ENCODE measurements around the gene GRK4. TPM values are rescaled to one million over a fixed set of nuclear protein-coding genes. Genes with fewer than 3 reads are reported as not detected.

Gene GRK4
- total and polyA plus RNA-seq, 10 of the 15 experiments (the other 5 are each of a cell fraction or from before 2014, with no cell fraction given) = 1.1 to 4.0 (median 2.5) TPM

DNA sequence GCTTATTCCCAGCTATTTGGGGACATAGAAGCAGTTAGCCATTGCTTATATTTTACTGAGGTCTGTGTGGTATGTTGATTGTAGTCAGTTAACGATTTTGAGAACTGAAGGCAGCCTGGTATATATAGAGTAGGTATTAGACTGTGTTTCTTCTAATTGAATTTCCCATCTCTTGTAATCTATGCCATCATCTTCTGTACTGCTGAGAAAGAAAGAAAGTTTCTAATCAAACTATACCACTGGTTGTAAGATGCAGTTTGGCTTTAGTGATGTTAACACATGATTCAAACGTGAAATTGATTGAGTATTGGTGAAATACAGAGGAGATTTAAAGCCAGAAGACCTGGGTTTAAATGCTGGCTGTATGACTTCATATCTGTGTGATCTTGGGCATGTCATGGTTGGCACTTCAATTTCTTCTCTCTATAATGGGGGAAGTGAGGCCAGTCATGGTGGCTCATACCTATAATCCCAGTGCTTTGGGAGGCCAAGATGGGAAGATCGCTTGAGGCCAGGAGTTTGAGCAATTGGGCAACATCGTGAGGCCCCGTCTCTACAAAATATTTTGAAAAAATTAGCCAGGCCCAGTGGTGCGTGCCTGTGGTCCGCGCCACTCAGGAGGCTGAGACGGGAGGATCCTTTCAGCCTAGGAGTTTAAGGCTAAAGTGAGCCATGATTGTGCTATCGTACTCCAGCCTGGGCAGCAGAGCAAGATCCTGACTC lies 122.7 kb downstream of the GRK4 start:
- no peak for DNase-seq (ENCODE audit: low read depth, low spot score)
- intact Hi-C loops (cut with micrococcal nuclease; ENCODE audit: unreplicated experiment) = no loop called here
- Histone ChIP-seq H3K4me2 (ENCODE audit: control insufficient read depth, insufficient read depth) (peak overlapping the region; percentile 10; the same call in 1 of the 2 replicates), H3K27ac (ENCODE audit: control insufficient read depth, insufficient read depth) (peak overlapping the region; percentile 70), H3K9ac (ENCODE audit: control insufficient read depth, insufficient read depth, low read length) (no peak overlapping the region), H3K27me3 (replicated peaks in 1 of 2; ENCODE audit: control insufficient read depth in 2 of 2, insufficient read depth in 2 of 2, low read length in 1 of 2) (no peaks in the 10 kb centered on the region), H3K79me2 (ENCODE audit: control insufficient read depth, insufficient read depth, low read length) (peaks cover 88% of the 10 kb centered on the region), H3K4me3 (peak overlapping the region; percentile 34), H3K36me3 (ENCODE audit: control insufficient read depth in 2 of 2, insufficient read depth in 2 of 2, low read length in 1 of 2) (peaks cover 3 to 26% of the 10 kb centered on the region in 2 experiments), H3K4me1 (ENCODE audit: control insufficient read depth, insufficient read depth, low read length) (peaks cover 44% of the 10 kb centered on the region), H4K20me1 (ENCODE audit: control insufficient read depth, insufficient read depth) (no peaks in the 10 kb centered on the region), H3K9me3 (replicated peaks; ENCODE audit: control insufficient read depth, insufficient read depth, low read length) (no peaks in the 10 kb centered on the region), H2AFZ (ENCODE audit: control insufficient read depth, low read depth, low read length) (no peak overlapping the region)
- no TSS peak for BruUV-seq (replicated peaks)
- ChIA-PET CTCF (interaction anchor here (1.2 kb wide), 1 partner anchor 13 kb away, joined by 3 read pairs; no protein-coding TSS in a partner anchor), RAD21 (ENCODE audit: unreplicated experiment) (interaction anchor here (1.0 kb wide), 1 partner anchor 16 kb away, joined by 4 read pairs; no protein-coding TSS in a partner anchor), SMC1A (ENCODE audit: uncharacterized antibody, unreplicated experiment) (no interaction called here), POLR2A (no interaction called here)
- WGBS (ENCODE audit: insufficient coverage, insufficient replicate concordance, low lambda C conversion rate, missing lambda C conversion rate) = 79% methylated on average over 10 of the region's 10 CpGs
- in situ Hi-C loops (cut with MboI) = no loop called here
- peak; percentile 70 for FAIRE-seq
- peak; percentile 38 for ATAC-seq
- TF ChIP-seq JUND (IDR thresholded peaks at IDR 0.05; ENCODE audit: low read depth, low read length) (no peak), JUNB (IDR thresholded peaks at IDR 0.05) (no peak), NR2C1 (IDR thresholded peaks at IDR 0.05) (no peak), HDAC6 (IDR thresholded peaks at IDR 0.05; ENCODE audit: unreplicated experiment) (no peak), ZZZ3 (IDR thresholded peaks at IDR 0.05; ENCODE audit: control insufficient read depth, insufficient read length, low read depth) (no peak), SMAD1 (IDR thresholded peaks at IDR 0.05; ENCODE audit: low read depth, partially characterized antibody) (no peak), ATF2 (IDR thresholded peaks at IDR 0.05; ENCODE audit: low read length) (no peak), ETV6 (conservative IDR thresholded peaks at IDR 0.05 in 1 of 2, IDR thresholded peaks at IDR 0.05 in 1 of 2; ENCODE audit: borderline replicate concordance in 1 of 2, low read depth in 1 of 2) (no peak), PAX5 (IDR thresholded peaks at IDR 0.05; ENCODE audit: borderline replicate concordance, low read depth, low read length) (no peak), TCF12 (IDR thresholded peaks at IDR 0.05; ENCODE audit: low read depth, low read length) (no peak), RAD51 (IDR thresholded peaks at IDR 0.05) (no peak), CREB1 (IDR thresholded peaks at IDR 0.05; ENCODE audit: low read depth) (no peak), KAT2A (conservative IDR thresholded peaks at IDR 0.05; ENCODE audit: control insufficient read depth, low read depth, low read length) (no peak), CHD1 (IDR thresholded peaks at IDR 0.05; ENCODE audit: low read depth, low read length) (no peak)
